Epithelial cell of esophagus (primary cell): Measurements from ENCODE around the gene SDHA.

Source experiments
- DNase-seq: peaks from one replicate; pipeline ENCODE4 v3.0.0; 2010; ENCODE audit warnings: low read depth
- H3K4me3 ChIP-seq: 2 replicates; pipeline ENCODE4 v1.5.1; 2011; ENCODE audit warnings: mild to moderate bottlenecking, low read length, control low read depth
- TF ChIP-seq, protein P1 (sequence below): IDR thresholded peaks from 2 replicates; pipeline ENCODE4 v1.5.1; 2011; ENCODE audit warnings: low read depth, mild to moderate bottlenecking, low read length, control low read depth, inconsistent platforms; ENCODE audit not compliant: insufficient read depth; ENCODE audit errors: missing control alignments

SDHA gene

GRCh38 chr5:199197-199949 lies 18.7 kb upstream of the SDHA start:
- TF ChIP-seq, protein P1, sequence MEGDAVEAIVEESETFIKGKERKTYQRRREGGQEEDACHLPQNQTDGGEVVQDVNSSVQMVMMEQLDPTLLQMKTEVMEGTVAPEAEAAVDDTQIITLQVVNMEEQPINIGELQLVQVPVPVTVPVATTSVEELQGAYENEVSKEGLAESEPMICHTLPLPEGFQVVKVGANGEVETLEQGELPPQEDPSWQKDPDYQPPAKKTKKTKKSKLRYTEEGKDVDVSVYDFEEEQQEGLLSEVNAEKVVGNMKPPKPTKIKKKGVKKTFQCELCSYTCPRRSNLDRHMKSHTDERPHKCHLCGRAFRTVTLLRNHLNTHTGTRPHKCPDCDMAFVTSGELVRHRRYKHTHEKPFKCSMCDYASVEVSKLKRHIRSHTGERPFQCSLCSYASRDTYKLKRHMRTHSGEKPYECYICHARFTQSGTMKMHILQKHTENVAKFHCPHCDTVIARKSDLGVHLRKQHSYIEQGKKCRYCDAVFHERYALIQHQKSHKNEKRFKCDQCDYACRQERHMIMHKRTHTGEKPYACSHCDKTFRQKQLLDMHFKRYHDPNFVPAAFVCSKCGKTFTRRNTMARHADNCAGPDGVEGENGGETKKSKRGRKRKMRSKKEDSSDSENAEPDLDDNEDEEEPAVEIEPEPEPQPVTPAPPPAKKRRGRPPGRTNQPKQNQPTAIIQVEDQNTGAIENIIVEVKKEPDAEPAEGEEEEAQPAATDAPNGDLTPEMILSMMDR, result no peak
- DNase-seq, result no peak
- no peak overlapping the region for H3K4me3 ChIP-seq

DNA sequence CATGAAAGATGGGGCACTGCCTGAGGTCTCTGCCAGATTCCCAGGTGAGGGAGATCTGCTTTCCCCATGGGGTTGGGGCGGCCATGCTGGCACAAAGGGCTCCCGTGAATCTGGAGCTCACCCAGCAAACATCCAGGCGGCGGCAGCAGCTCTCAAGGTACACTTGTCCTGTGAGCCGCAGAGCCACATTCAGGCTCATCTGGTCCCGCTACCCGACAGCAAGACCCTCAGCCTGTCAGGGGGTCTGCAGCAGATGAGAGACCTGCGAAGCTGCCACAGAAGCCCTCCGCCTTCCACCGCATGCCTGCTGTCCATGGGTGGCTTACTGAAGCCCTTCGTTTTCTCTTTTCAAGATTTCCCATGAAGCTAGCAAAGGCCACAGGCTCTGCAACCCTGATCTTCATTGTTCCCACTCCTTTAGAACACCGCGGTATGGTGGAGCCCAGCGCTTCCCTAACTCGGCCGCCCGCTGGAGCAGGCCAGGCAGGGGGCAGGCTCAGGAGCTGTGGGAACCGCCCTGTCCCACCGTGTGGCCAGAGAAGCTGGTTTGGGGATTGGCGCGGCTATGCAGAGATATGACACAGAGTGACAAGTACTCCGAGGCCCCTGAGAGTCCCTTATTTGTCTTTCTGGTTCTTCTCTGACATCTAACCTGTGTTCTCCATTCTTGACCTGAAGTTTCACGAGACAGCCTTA lies 18.0 kb upstream of the SDHA start:
- TF ChIP-seq, protein P1, result no peak
- H3K4me3 ChIP-seq, result no peak overlapping the region
- no peak for DNase-seq

GRCh38 chr5:200985-201384 lies 17.1 kb upstream of the SDHA start:
- DNase-seq, result no peak
- no peak overlapping the region for H3K4me3 ChIP-seq
- TF ChIP-seq, protein P1, result no peak

DNA sequence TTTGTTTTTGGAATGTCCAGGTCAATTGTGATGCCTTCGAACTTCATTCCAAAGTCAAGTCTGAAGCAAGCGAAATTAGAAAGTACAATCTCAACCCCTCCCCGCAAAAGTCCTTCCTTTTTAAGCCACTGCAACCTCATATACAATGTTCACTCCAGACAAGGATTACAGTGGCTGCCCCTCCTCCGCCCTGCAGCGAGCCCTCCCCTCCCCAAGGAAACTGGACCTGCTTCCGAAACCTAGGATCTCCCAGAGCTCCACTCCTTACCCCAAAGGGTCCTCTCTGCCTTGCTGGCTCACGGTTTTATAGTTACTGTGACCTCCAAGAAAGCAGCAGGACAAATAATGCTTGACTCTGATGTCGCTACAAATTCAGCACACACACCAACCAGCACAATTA lies 16.4 kb upstream of the SDHA start:
- no peak for DNase-seq
- no peak overlapping the region for H3K4me3 ChIP-seq
- TF ChIP-seq, protein P1, result no peak

DNA sequence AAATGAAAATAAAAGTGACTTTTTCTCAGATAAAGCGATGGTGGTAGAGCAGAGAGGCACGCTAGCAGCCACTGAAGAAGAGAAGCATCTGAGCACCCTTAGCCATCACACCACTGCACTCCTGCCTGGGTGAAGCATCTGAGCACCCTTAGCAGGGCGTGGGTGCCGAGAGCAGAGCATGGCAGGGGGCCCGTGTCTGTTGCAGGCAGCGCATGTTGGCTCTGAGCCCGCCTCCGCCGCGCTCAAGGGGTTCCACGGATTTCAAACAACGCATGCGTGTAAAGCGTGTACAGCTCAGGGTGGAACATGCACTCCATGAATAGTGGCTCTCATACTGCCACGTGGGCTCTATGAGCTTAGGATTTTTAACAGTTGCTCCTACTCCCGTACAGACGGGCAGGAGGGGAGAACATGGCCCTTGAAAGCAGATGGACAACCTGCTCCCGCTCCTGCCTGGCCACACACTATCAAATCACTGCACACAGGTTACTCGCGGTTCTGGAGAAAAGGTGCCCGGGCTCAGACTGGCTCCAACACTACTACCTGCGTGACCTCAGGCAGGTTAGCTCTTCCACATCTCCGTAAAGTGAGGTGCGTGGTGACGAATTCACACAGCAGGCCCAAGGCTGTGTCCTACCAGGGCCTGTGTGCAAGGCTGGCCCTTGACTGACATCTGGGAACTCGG lies 14.7 kb upstream of the SDHA start:
- DNase-seq, result no peak
- TF ChIP-seq, protein P1, result no peak
- H3K4me3 ChIP-seq, result no peak overlapping the region

DNA sequence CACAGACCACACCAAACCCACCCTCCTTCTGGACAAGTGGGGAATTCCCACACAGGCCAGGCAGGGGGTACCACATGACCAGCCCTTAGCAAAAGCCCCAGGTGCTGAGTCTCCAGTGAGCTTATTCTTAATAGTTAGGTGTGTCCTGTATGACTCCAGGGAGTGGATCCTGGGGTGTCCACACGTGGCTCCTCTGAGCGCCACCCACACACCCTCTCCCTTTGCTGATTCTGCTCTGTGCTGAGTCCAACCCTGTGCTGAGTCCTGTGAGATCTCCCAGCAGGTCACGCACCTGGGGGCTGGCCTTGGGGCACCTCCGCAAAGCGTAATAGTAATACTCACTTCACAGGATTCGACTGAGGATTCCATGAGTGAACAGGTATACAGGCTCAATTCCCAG lies 14.1 kb upstream of the SDHA start:
- DNase-seq, result no peak
- no peak overlapping the region for H3K4me3 ChIP-seq
- TF ChIP-seq, protein P1, result no peak
